Measurements from ENCODE around the gene MRGPRX2.
A peak's percentile ranks its signal among the peaks of the same experiment; 100 is the strongest.

Gene MRGPRX2

DNA sequence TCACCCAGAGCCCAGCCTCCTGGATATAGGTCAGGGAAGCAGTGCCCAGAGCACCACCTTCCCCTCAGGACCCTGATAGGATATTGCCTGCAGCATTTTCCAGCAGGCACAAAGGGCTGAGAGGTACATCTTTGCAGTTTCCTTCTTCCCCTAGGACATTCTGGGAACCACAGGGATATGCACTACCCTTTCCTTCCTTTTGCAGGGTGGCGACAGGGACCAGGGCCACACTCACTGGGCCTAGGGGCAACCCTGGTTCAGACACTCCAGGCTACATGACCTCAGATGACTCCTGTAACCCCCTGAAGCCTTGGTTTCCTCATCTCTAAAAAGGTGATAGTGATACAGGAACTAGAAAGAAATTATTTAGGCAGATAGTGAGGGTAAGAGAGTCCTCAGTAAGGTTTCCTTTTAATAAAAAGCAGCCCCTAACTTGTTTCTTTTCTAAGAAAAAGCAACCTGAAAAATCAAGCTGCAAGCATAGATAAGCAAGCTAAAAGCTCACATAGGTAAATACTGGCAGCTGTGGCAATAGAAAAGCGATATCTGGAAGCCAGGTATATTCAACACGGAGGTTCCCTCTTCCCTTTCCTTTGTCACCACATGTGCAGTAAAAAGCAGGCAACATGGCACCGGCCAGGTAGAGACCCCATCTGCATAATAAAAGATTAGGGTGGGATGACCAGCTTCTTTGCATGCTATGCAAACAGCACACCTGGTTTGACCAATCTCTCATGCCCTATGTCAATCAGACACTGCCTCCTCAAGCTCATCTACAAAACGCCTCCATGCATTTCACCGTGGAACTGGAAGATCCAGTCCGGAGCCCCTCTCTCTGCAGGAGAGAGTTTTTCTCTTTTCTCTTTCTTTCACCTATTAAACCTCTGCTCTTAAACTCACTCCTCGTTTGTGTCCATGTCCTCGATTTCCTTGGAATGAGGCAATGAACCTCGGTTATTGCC, 13.2 kb upstream of the MRGPRX2 start:
- Histone ChIP-seq H3K4me3 (ENCODE audit: low read length) (peak overlapping the region; percentile 41), H3K9ac (ENCODE audit: low read length) (peak overlapping the region; percentile 53), H3K36me3 (ENCODE audit: control insufficient read depth, low read depth, low read length) (no peaks in the 10 kb centered on the region), H3K9me3 (ENCODE audit: control insufficient read depth, low read depth, low read length) (no peaks in the 10 kb centered on the region), H3K4me1 (ENCODE audit: control insufficient read depth, low read depth, low read length) (peaks cover 20% of the 10 kb centered on the region), H3K27me3 (ENCODE audit: control insufficient read depth, insufficient read depth, low read length) (no peaks in the 10 kb centered on the region), H3K27ac (ENCODE audit: low read length) (peak overlapping the region; percentile 83)

DNA sequence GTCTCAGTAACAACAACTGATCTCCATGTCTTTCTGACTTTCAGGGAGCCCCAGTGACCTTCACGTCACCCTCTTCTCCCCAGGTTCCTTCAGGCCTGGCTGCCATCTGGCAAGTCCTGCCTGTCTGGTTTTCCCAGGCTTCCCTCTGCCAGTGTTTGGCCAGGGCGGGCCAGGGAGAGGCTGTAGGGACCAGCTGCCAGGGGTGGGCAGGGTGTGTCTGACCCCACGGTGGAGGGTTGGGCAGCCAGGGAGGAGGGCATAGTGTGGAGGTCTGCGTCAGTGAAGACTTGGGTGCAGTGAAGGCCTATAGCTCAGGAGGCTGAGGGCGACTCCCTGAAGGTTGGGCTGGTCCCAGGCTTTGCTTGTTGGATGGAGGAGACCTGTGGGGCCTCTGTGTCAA, 11.9 kb upstream of the MRGPRX2 start:
- Histone ChIP-seq H3K27ac (ENCODE audit: low read length) (no peak overlapping the region), H3K9me3 (ENCODE audit: control insufficient read depth, low read depth, low read length) (no peaks in the 10 kb centered on the region), H3K4me1 (ENCODE audit: control insufficient read depth, low read depth, low read length) (peaks cover 20% of the 10 kb centered on the region), H3K4me3 (ENCODE audit: low read length) (no peak overlapping the region), H3K36me3 (ENCODE audit: control insufficient read depth, low read depth, low read length) (no peaks in the 10 kb centered on the region), H3K27me3 (ENCODE audit: control insufficient read depth, insufficient read depth, low read length) (no peaks in the 10 kb centered on the region), H3K9ac (ENCODE audit: low read length) (no peak overlapping the region)

DNA sequence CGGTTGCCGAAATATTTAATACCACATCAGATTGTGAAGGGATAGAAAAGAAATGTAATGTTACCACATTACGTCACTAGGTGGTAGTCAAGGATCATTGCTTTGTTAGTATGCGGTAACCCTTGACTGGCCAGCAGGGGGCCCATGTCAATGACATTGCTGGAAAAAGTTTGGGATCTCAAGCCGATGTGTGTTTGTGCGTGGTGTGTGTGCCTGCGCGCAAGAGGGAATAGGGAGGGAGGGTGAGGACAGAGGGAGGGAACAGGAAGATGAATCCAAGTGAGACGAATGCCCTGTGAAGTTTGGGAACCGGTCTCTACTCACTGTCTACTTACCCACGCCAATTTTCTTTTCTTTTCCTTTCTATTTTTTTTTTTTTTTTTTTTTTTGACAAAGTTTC, 10.7 kb upstream of the MRGPRX2 start:
- Histone ChIP-seq H3K36me3 (ENCODE audit: control insufficient read depth, low read depth, low read length) (no peaks in the 10 kb centered on the region), H3K4me1 (ENCODE audit: control insufficient read depth, low read depth, low read length) (peaks cover 16% of the 10 kb centered on the region), H3K9ac (ENCODE audit: low read length) (no peak overlapping the region), H3K27me3 (ENCODE audit: control insufficient read depth, insufficient read depth, low read length) (no peaks in the 10 kb centered on the region), H3K4me3 (ENCODE audit: low read length) (peak overlapping the region; percentile 21), H3K9me3 (ENCODE audit: control insufficient read depth, low read depth, low read length) (no peaks in the 10 kb centered on the region), H3K27ac (ENCODE audit: low read length) (no peak overlapping the region)

DNA sequence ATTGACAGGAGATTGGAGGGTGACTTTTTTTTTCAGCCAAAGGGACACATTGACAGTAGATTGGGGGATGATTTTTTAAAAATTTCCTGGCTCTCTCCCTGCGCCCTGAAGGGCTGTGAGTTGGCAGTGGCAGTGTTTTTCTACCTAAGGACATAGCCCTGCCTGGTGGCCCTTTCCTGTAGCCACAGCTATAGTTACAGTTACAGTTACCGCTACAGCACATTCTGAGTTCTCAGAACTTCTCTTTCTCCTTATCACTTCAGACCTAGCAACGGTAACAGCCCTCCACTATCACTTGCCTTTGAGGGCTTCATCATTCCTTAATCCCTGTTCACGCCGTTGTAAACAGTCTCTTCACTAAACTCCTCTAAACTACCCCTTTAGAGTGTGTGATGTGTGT, 684 bp downstream of the MRGPRX2 start:
- Histone ChIP-seq H3K4me3 (ENCODE audit: low read length) (no peak overlapping the region), H3K9me3 (ENCODE audit: control insufficient read depth, low read depth, low read length) (no peaks in the 10 kb centered on the region), H3K9ac (ENCODE audit: low read length) (no peak overlapping the region), H3K4me1 (ENCODE audit: control insufficient read depth, low read depth, low read length) (no peaks in the 10 kb centered on the region), H3K27me3 (ENCODE audit: control insufficient read depth, insufficient read depth, low read length) (no peaks in the 10 kb centered on the region), H3K36me3 (ENCODE audit: control insufficient read depth, low read depth, low read length) (no peaks in the 10 kb centered on the region), H3K27ac (ENCODE audit: low read length) (no peak overlapping the region)

DNA sequence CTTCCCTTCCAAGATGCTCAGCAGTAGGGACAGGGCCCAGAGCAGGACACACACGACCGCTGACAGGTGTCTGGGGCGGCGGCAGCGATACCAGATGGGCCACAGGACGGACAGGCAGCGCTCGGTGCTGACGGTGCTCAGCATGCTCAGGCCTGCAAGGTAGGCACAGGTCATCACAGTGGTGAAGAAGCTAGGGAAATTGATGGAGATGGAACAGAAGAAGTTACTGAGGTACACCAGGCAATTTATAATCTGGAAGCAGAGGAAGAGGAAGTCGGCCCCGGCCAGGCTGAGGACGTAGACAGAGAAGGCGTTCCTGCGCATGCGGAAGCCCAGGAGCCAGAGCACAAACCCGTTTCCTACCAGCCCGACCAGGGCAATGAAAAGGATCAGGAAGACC, 4.6 kb downstream of the MRGPRX2 start:
- no peaks in the 10 kb centered on the region for H3K36me3 ChIP-seq (ENCODE audit: control insufficient read depth, low read depth, low read length)
- H3K27me3 ChIP-seq (ENCODE audit: control insufficient read depth, insufficient read depth, low read length): no peaks in the 10 kb centered on the region
- H3K4me1 ChIP-seq (ENCODE audit: control insufficient read depth, low read depth, low read length): no peaks in the 10 kb centered on the region
- no peaks in the 10 kb centered on the region for H3K9me3 ChIP-seq (ENCODE audit: control insufficient read depth, low read depth, low read length)
- no peak overlapping the region for H3K4me3 ChIP-seq (ENCODE audit: low read length)
- H3K9ac ChIP-seq (ENCODE audit: low read length): no peak overlapping the region
- no peak overlapping the region for H3K27ac ChIP-seq (ENCODE audit: low read length)

DNA sequence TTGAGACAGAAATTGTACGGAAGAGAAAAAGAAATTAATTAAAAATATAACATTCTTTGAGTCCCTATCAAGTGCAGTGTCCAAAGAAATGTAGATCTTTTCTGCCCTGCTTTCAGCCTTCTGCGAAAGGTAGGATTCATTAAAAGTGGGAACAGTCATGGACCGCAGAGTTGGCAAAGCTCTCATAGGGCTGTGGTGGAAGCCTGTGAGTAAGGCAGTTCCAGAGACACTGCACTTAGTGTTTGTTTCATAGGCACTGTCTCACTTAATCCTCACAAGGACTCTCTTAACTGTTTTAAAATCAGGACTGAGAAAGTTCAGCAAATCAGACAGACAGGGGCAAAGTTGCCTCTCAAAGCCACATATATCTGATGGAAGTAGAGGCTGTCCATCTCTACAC, 5.5 kb downstream of the MRGPRX2 start:
- H3K36me3 ChIP-seq (ENCODE audit: control insufficient read depth, low read depth, low read length): no peaks in the 10 kb centered on the region
- no peaks in the 10 kb centered on the region for H3K4me1 ChIP-seq (ENCODE audit: control insufficient read depth, low read depth, low read length)
- no peaks in the 10 kb centered on the region for H3K27me3 ChIP-seq (ENCODE audit: control insufficient read depth, insufficient read depth, low read length)
- H3K27ac ChIP-seq (ENCODE audit: low read length): no peak overlapping the region
- H3K9ac ChIP-seq (ENCODE audit: low read length): no peak overlapping the region
- no peak overlapping the region for H3K4me3 ChIP-seq (ENCODE audit: low read length)
- no peaks in the 10 kb centered on the region for H3K9me3 ChIP-seq (ENCODE audit: control insufficient read depth, low read depth, low read length)

DNA sequence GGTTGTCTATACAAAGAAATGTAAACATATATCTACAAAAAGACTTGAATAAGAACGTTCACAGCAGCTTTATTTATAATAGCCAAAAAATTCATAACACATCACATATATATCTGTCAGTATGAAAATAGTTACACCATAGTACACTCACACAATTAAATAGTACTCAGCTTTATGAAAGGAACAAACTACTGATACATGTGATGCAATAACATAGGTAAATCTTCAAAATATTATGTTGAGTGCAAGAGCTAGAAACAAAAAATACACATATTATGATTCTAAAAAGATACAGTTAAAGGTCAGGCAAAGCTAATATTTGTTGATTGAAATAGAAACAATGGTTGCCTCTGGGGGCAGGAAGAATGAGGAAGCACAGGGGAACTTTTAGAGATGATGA, 6.6 kb downstream of the MRGPRX2 start:
- Histone ChIP-seq H3K27me3 (ENCODE audit: control insufficient read depth, insufficient read depth, low read length) (no peaks in the 10 kb centered on the region), H3K27ac (ENCODE audit: low read length) (no peak overlapping the region), H3K4me3 (ENCODE audit: low read length) (no peak overlapping the region), H3K36me3 (ENCODE audit: control insufficient read depth, low read depth, low read length) (no peaks in the 10 kb centered on the region), H3K9ac (ENCODE audit: low read length) (no peak overlapping the region), H3K4me1 (ENCODE audit: control insufficient read depth, low read depth, low read length) (no peaks in the 10 kb centered on the region), H3K9me3 (ENCODE audit: control insufficient read depth, low read depth, low read length) (no peaks in the 10 kb centered on the region)

DNA sequence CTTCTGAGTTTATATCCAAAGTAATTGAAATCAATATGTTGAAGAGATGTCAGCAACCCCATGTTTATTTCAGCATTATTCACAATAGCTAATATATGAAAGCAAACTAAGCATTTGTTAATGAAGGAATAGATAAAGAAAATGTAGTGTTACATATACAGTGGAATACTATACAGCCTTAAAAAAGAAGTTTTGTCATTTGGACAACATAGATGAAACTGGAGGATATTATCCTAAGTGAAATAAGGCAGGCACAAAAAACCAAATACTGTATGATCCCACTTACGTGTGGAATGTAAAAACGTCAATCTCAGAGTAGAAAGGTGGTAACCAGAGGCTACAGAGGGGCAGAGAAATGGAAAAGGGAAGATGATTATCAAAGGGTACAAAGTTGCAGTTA, 10.2 kb downstream of the MRGPRX2 start:
- H3K4me1 ChIP-seq (ENCODE audit: control insufficient read depth, low read depth, low read length): no peaks in the 10 kb centered on the region
- H3K4me3 ChIP-seq (ENCODE audit: low read length): no peak overlapping the region
- H3K9ac ChIP-seq (ENCODE audit: low read length): no peak overlapping the region
- H3K27ac ChIP-seq (ENCODE audit: low read length): no peak overlapping the region
- no peaks in the 10 kb centered on the region for H3K9me3 ChIP-seq (ENCODE audit: control insufficient read depth, low read depth, low read length)
- H3K27me3 ChIP-seq (ENCODE audit: control insufficient read depth, insufficient read depth, low read length): no peaks in the 10 kb centered on the region
- H3K36me3 ChIP-seq (ENCODE audit: control insufficient read depth, low read depth, low read length): no peaks in the 10 kb centered on the region

DNA sequence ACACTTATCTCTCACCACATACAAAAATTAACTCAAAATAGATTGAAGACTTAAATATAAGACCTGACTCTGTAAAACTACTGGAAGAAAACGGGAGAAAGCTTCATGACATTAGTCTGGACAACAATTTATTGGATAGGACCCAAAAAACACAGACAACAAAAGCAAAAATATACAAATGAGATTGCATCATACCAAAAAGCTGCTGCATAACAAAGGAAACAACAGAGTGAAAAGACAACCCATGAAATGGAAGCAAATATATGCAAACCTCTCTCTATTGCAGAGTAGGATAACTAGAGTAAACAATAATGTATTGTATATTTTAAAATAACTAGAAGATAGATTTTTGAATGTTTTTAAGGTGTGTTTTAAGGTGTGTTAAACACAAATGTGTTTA, 11.2 kb downstream of the MRGPRX2 start:
- Histone ChIP-seq H3K4me3 (ENCODE audit: low read length) (no peak overlapping the region), H3K36me3 (ENCODE audit: control insufficient read depth, low read depth, low read length) (no peaks in the 10 kb centered on the region), H3K4me1 (ENCODE audit: control insufficient read depth, low read depth, low read length) (no peaks in the 10 kb centered on the region), H3K27me3 (ENCODE audit: control insufficient read depth, insufficient read depth, low read length) (no peaks in the 10 kb centered on the region), H3K27ac (ENCODE audit: low read length) (no peak overlapping the region), H3K9me3 (ENCODE audit: control insufficient read depth, low read depth, low read length) (no peaks in the 10 kb centered on the region), H3K9ac (ENCODE audit: low read length) (no peak overlapping the region)

DNA sequence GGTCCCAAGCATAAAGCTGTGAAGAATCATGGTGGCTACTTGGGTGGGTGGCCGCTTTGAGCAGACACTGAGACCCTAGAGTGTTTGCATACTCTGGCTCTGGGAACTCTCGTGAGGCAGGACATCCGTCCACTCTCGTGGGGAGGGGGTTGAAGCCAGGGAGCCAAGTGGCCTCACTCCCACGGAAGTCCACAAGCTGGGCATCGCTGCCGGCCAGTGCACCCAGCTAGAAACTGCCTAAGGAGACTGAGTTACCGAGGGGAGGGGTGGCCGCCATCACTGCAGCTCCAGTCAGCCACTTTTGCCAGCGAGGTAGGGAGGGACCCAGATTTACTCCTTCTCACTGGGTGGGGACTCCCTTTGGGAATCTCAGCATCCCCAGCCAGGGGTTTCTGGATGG, 20.5 kb downstream of the MRGPRX2 start:
- H3K4me1 ChIP-seq (ENCODE audit: control insufficient read depth, low read depth, low read length): no peaks in the 10 kb centered on the region
- H3K9me3 ChIP-seq (ENCODE audit: control insufficient read depth, low read depth, low read length): no peaks in the 10 kb centered on the region
- no peaks in the 10 kb centered on the region for H3K27me3 ChIP-seq (ENCODE audit: control insufficient read depth, insufficient read depth, low read length)

DNA sequence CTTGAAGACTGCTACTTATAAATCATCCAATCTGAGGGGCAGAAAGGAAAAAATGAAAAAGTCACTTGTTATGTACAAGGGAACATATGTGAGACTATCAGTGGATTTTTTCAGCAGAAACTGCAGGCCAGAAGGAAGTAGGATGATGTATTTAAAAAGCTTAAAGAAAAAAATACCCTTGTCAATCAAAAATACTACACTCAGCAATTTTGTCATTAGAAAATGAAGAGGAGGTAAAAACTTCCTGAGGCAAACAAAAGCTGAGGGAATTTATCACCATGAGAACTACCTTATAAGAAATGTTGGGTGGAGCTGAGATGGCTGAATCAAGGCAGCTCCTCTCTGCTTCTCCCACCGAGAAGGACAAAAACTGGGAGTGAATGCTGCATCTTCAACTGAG, 21.1 kb downstream of the MRGPRX2 start:
- Histone ChIP-seq H3K4me3 (ENCODE audit: low read length) (no peak overlapping the region), H3K4me1 (ENCODE audit: control insufficient read depth, low read depth, low read length) (no peaks in the 10 kb centered on the region), H3K9me3 (ENCODE audit: control insufficient read depth, low read depth, low read length) (no peaks in the 10 kb centered on the region), H3K36me3 (ENCODE audit: control insufficient read depth, low read depth, low read length) (no peaks in the 10 kb centered on the region), H3K9ac (ENCODE audit: low read length) (no peak overlapping the region), H3K27me3 (ENCODE audit: control insufficient read depth, insufficient read depth, low read length) (no peaks in the 10 kb centered on the region), H3K27ac (ENCODE audit: low read length) (no peak overlapping the region)

More for the DNA sequence above, 20.5 kb downstream of the MRGPRX2 start:
- Histone ChIP-seq H3K27ac (ENCODE audit: low read length) (no peak overlapping the region), H3K4me3 (ENCODE audit: low read length) (no peak overlapping the region), H3K9ac (ENCODE audit: low read length) (no peak overlapping the region), H3K36me3 (ENCODE audit: control insufficient read depth, low read depth, low read length) (no peaks in the 10 kb centered on the region)

DNA sequence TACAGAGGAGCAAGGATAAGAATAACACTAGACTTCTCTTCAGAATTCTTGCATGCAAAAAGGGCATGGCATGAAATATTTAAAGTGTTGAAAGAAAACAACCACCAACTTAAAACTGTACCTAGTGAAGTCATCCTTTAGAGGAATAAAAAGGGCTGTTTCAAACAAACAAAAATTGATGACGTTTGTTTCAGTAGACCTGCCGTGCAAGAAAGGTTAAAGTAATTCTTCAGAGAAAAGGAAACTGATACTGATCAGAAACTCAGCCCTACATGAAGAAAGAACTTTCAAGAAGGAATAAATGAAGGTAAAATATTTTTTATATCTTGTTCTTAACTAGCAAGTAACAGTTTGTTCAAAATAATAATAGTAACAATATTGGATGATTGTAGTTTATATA, 27.5 kb downstream of the MRGPRX2 start:
- Histone ChIP-seq H3K27me3 (ENCODE audit: control insufficient read depth, insufficient read depth, low read length) (no peaks in the 10 kb centered on the region), H3K36me3 (ENCODE audit: control insufficient read depth, low read depth, low read length) (no peaks in the 10 kb centered on the region), H3K4me1 (ENCODE audit: control insufficient read depth, low read depth, low read length) (no peaks in the 10 kb centered on the region), H3K9me3 (ENCODE audit: control insufficient read depth, low read depth, low read length) (no peaks in the 10 kb centered on the region), H3K27ac (ENCODE audit: low read length) (no peak overlapping the region), H3K4me3 (ENCODE audit: low read length) (no peak overlapping the region), H3K9ac (ENCODE audit: low read length) (no peak overlapping the region)
